HG02798 (cell line): ENCODE measurements around the gene PRICKLE4.

ENCODE experiments used
- ATAC-seq: cut with Tn5 transposase; IDR thresholded peaks from one replicate; pipeline ENCODE4 v1.9.1; 2021; ENCODE audit warnings: mild to moderate bottlenecking; ENCODE audit not compliant: unreplicated experiment, poor library complexity

PRICKLE4 gene

GRCh38 chr6:41832263-41832662 lies 51.7 kb downstream of the PRICKLE4 start:
- no peak for ATAC-seq

- ATAC-seq, result no peak
These were observed 55.6 kb downstream of the PRICKLE4 start for GRCh38 chr6:41836022-41836659.

GRCh38 chr6:41836660-41837052 lies 56.1 kb downstream of the PRICKLE4 start:
- no peak for ATAC-seq
